HG03439 (cell line): ENCODE results near the gene ASCC2.

Source experiments
- ATAC-seq: cut with Tn5 transposase; IDR thresholded peaks from one replicate; pipeline ENCODE4 v1.9.1; 2021; ENCODE audit warnings: mild to moderate bottlenecking, moderate library complexity; ENCODE audit not compliant: unreplicated experiment

ASCC2 gene

GRCh38 chr22:29788339-29789279 lies 49.5 kb downstream of the ASCC2 start:
- ATAC-seq, result no peak

GRCh38 chr22:29787371-29787980 lies 50.6 kb downstream of the ASCC2 start:
- ATAC-seq, result no peak

- ATAC-seq, result no peak
Measured at GRCh38 chr22:29786031-29786430, 52.0 kb downstream of the ASCC2 start.

GRCh38 chr22:29784451-29785361 lies 53.4 kb downstream of the ASCC2 start:
- ATAC-seq, result no peak

GRCh38 chr22:29782061-29782845 lies 55.8 kb downstream of the ASCC2 start:
- no peak for ATAC-seq

GRCh38 chr22:29780748-29781676 lies 57.1 kb downstream of the ASCC2 start:
- ATAC-seq, result no peak

- ATAC-seq, result no peak
Measured at GRCh38 chr22:29780220-29780619, 57.9 kb downstream of the ASCC2 start.

- no peak for ATAC-seq
Measured at GRCh38 chr22:29773233-29773632, 64.8 kb downstream of the ASCC2 start.

- ATAC-seq, result no peak
Measured at GRCh38 chr22:29772170-29772641, 65.9 kb downstream of the ASCC2 start.

- no peak for ATAC-seq
Measured at GRCh38 chr22:29769723-29770321, 68.3 kb downstream of the ASCC2 start.

GRCh38 chr22:29768052-29768693 lies 69.9 kb downstream of the ASCC2 start:
- no peak for ATAC-seq

- peak; percentile 76 for ATAC-seq
Measured at GRCh38 chr22:29767171-29768051, 70.7 kb downstream of the ASCC2 start, which contains the start of gene UQCR10. Gene UQCR10, plus strand, starts transcription at chr22:29767369. Its CDS starts 30 bp downstream, at chr22:29767399.

- peak; percentile 88 for ATAC-seq
Measured at GRCh38 chr22:29766632-29767170, 71.4 kb downstream of the ASCC2 start, which contains the start of gene ZMAT5. Gene ZMAT5, minus strand, starts transcription at chr22:29767007. Its CDS starts 18,463 bp downstream, at chr22:29748544.

GRCh38 chr22:29765905-29766631 lies 72.0 kb downstream of the ASCC2 start:
- ATAC-seq, result no peak

GRCh38 chr22:29762263-29762662 lies 75.8 kb downstream of the ASCC2 start:
- no peak for ATAC-seq

GRCh38 chr22:29758959-29759358 lies 79.1 kb downstream of the ASCC2 start:
- ATAC-seq, result no peak
